Right hindlimb (tissue), 1 donor: ENCODE measurements around the gene GABBR2.

ENCODE experiments used
- DNase-seq: peaks from one replicate; pipeline ENCODE4 v3.0.0-alpha.2; 2018

The GABBR2 gene

DNA sequence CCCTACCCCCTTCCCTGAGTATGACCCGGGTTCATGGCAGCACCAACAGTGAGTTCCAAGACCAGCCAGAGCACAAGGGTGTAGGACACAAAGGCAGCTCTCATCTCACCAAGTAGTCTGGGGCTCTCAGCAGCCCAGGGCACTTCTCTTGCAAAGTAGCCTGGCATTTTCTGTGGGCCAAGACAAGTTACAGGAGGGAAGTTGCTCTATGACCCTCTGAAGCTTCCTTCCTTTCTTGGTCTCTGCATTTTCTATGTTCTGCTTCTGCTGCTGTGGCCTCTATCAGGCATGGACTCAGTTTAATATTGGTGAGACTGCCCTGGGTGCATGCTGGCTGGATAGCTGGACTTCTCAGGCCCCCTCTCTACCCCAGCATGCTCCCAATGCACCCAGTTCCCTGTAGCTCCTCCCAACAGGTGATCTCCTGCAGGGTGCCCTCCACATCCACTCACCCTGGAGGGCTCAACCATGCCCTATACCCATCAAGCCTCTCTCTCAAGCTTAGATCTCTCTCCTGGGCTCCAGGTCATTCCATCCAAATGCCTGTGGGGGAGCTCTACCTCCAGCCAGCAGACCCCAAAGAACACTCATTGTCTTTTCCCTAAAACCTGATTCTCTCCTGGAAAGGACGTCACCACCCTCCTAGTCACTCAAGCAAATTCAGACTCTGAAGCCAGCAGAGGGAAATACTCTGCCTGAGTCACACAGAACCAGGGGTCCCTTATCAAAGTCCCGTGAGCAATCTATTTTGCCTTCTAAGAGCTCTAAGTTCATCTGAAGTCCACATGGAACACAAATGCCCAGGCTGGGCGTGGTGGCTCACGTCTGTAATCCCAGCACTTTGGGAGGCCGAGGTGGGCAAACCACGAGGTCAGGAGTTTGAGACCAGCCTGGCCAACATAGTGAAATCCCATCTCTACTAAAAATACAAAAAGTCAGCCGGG is 467.1 kb downstream of the GABBR2 start:
- no peak for DNase-seq

- DNase-seq: no peak
Observed at GRCh38 chr9:98240475-98240874, 468.3 kb downstream of the GABBR2 start.
